ENCODE measurements around the gene UFD1. TPM values are rescaled to one million over a fixed set of nuclear protein-coding genes. Genes with fewer than 3 reads are reported as not detected.

UFD1 gene
- total RNA-seq, 1 experiment from 2014 or later: 74.4 TPM

GRCh38 chr22:19412478-19412877 lies 66.5 kb downstream of the UFD1 start:
- no peak overlapping the region for H2BK120ac ChIP-seq (ENCODE audit: low read depth, low read length, poor library complexity, severe bottlenecking)
- H4K91ac ChIP-seq (ENCODE audit: insufficient read length, low read depth, low read length): no peak overlapping the region
- no peak overlapping the region for H3K4me2 ChIP-seq (ENCODE audit: insufficient read depth, insufficient read length, low read length)
- H2AFZ ChIP-seq (ENCODE audit: low read length): no peak overlapping the region
- H3K23ac ChIP-seq (ENCODE audit: insufficient read length, low read depth, low read length): no peak overlapping the region
- Mint-ChIP-seq H3K36me3 (ENCODE audit: insufficient read depth in 1 of 3, low read depth in 3 of 3) (peaks cover 17 to 33% (median 21%) of the 10 kb centered on the region in 3 experiments; a peak in 6 of 7 replicates), H3K4me3 (no peak overlapping the region), H3K4me1 (peaks cover 4 to 12% of the 10 kb centered on the region in 2 experiments), H3K27ac (peak overlapping the region; percentile 31 to 86 (median 45); a peak in 4 of 7 replicates), H3K27me3 (ENCODE audit: low read depth) (no peaks in the 10 kb centered on the region), H3K9me3 (peaks cover 0 to 3% of the 10 kb centered on the region in 2 experiments; a peak in 2 of 5 replicates)
- H3K79me1 ChIP-seq (ENCODE audit: insufficient read depth, low read depth, low read length, poor library complexity, severe bottlenecking): peaks cover 2% of the 10 kb centered on the region
- H2BK12ac ChIP-seq (ENCODE audit: insufficient read length, low read depth, low read length): no peak overlapping the region
- no peak overlapping the region for H4K8ac ChIP-seq (replicated peaks; ENCODE audit: insufficient read length, low read depth, low read length)
- H3K14ac ChIP-seq (ENCODE audit: insufficient read depth, low read length): no peak overlapping the region
- no peak overlapping the region for H2BK5ac ChIP-seq (ENCODE audit: insufficient read length, low read length)
- H4K5ac ChIP-seq (ENCODE audit: insufficient read length, low read depth, low read length): no peak overlapping the region
- WGBS (ENCODE audit: extremely low coverage, insufficient read length, low lambda C conversion rate): no CpG with 5 or more reads among the region's 4 CpGs
- H3K27me3 ChIP-seq (ENCODE audit: insufficient read depth, low read length): no peaks in the 10 kb centered on the region
- peaks cover 13% of the 10 kb centered on the region; the same call in 1 of the 2 replicates for H3K79me2 ChIP-seq (ENCODE audit: insufficient read depth, low read length)
- DNase-seq: no peak
- no peak overlapping the region for H2BK20ac ChIP-seq (ENCODE audit: low read depth, low read length, poor library complexity, severe bottlenecking)
- no peak overlapping the region for H3K27ac ChIP-seq (ENCODE audit: insufficient read length, low read depth, low read length)
- no peaks in the 10 kb centered on the region for H3K4me1 ChIP-seq (ENCODE audit: insufficient read depth, low read length)
- no peak overlapping the region for H2BK15ac ChIP-seq (ENCODE audit: low read depth, low read length)
- no peak overlapping the region for H2AK5ac ChIP-seq (ENCODE audit: insufficient read length, low read length)
- no peak overlapping the region for H3K18ac ChIP-seq (ENCODE audit: insufficient read length, low read depth, low read length)
- TF ChIP-seq CTCF (conservative IDR thresholded peaks at IDR 0.05): no peak
- H3K4ac ChIP-seq (ENCODE audit: low read depth, low read length): no peak overlapping the region
- no peak overlapping the region for H3K56ac ChIP-seq (ENCODE audit: insufficient read length, low read depth, low read length)
- H3K9ac ChIP-seq (ENCODE audit: extremely low read depth, insufficient read length, low read length): no peak overlapping the region
- H3T11ph ChIP-seq (ENCODE audit: low read length): no peak overlapping the region
- no peaks in the 10 kb centered on the region for H4K20me1 ChIP-seq (ENCODE audit: control insufficient read depth, insufficient read depth, insufficient read length)
- no peaks in the 10 kb centered on the region for H3K9me3 ChIP-seq (ENCODE audit: control insufficient read depth, low read depth, low read length)
- no peaks in the 10 kb centered on the region for H3K23me2 ChIP-seq (ENCODE audit: insufficient read length, low read depth, low read length, poor library complexity, severe bottlenecking)

Data from H9 (cell line).